ENCODE data around the gene ZDHHC21. TPM values are rescaled to one million over a fixed set of nuclear protein-coding genes. Genes with fewer than 3 reads are reported as not detected.

The ZDHHC21 gene
- total RNA-seq, 1 experiment from 2014 or later = 7.4 TPM

Other genes starting within 250 kb of the ZDHHC21 start
- gene CER1, start 29.3 kb upstream of the ZDHHC21 start, total RNA-seq (2014; rRNA removed; shearing (Covaris generic)) = not detected in 2 replicates
- gene FREM1, start 217.0 kb upstream of the ZDHHC21 start, total RNA-seq (2014; rRNA removed; shearing (Covaris generic)) = 10.4 and 12.4 TPM in 2 replicates

Data from SJCRH30 (cell line).